NCI-H146 treated with DMSO at 0.1 percent for 48 hours (cell line): ENCODE data around the gene NUDCD2.
"Not testable (repeated sequence)": the region's sequence is repeated elsewhere in the genome, so short reads cannot be mapped to it uniquely, and the experiment has no call there.

Experiments used
- DNase-seq: peaks from one replicate; lab custom pipeline; 2025; ENCODE audit not compliant: unreplicated experiment; lab: John Stamatoyannopoulos, UW

The NUDCD2 gene

DNA sequence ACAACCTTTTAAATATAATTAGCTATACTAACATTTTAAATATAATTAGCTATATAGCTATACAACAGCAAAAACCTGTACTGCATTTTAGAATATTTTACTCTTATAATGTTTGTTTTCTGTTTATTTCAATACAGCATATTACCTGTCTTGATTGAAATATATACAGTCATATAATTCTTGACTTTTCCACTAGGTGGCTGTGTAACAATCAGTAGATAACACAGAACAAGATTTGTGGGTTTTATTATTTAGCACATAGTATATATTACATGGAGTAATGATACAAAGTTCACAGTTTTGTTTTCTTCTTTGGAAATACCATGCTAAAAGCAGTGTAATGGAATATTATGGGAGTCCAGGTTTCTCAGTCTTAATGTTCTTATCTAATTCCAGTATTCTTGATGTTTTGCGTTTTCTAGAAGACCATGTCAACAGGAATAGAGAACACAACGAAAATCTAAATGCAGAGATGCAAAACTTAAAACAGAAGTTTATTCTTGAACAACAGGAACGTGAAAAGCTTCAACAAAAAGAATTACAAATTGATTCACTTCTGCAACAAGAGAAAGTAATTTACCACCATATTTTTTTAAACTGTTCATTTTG, 13.8 kb upstream of the NUDCD2 start:
- DNase-seq: no peak

DNA sequence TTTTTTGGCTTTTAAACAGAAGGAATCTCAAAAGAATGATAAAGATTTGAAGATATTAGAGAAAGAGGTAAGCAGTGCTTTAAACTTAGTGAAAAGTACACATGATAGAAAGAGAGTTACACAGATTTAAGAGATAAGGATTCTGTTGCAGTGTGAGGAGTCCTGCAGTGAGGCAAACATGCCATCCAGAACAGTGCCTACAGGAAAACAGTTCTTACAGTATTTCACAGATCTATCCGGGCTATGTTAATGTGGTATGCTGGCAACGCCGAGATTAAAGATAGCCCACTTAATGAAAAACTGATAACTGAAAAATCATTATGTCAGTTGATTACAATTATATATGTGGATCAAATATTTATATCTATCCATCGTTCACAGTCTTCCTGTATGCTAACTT, 7.8 kb upstream of the NUDCD2 start:
- no peak for DNase-seq

DNA sequence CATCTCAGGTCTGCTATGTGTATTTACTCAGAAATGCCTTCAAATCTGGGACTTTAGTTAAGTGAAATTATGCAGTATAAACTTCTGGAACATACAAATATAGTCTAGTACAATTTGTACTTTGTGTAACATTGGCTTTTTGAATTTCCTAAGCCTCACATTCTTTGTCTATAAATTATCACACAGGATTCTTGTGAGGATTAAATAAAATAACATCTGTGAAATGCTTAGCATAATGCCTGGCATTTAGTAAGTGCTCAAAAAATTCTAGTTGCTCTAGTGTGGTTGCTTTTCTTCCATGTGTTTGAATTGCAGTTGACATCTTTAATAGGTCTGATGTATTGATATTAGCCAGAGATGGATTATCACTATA, 3.1 kb upstream of the NUDCD2 start:
- no peak for DNase-seq

DNA sequence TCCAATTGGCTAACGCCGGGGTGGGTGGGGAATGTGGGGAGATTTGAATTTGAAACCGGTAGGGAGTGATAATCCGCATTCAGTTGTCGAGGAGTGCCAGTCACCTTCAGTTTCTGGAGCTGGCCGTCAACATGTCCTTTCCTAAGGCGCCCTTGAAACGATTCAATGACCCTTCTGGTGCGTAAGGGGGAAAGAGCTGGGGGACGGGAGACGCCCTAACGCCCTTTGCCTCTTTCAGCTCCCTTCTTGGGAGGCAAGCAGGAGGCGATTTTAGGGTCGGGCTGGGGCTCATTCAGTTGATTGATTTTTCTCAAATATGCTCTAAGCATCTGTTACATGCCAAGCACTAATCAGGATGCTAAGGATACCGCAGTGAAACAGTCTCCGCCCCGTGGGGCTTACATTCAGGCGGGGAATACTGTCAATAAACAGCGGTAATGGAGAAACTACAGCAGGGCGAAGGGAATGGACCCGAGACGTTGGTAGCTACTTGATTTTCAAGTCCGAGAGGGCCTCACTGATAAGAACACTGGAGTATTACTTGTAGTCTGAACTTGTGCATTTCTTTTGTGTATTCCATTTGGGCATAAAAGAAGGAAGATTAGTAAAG, 765 bp upstream of the NUDCD2 start, which contains the start of gene HMMR:
Gene HMMR (plus strand): TSS at position 71 of the 610 bp plus-strand sequence. CDS start 61 bp downstream, at position 132.
- peak; percentile 40 for DNase-seq

DNA sequence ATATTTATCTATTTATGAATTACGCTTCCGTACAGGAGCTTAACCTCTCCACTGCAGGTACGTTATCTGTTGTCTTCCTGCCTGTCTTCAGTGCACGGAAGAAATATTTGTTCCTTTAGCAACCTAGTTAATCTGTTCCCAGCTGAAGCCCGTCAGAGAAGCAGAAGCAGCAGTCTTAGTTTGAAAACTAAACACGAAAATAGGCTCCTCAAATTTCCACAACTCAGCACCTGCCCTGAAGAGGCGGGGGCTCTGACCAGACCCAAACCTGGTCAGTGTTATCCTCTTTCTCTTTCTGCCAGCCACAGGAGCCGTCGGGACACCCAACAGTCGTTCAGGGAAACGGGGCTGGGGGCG, 462 bp downstream of the NUDCD2 start:
- peak; percentile 52 for DNase-seq

DNA sequence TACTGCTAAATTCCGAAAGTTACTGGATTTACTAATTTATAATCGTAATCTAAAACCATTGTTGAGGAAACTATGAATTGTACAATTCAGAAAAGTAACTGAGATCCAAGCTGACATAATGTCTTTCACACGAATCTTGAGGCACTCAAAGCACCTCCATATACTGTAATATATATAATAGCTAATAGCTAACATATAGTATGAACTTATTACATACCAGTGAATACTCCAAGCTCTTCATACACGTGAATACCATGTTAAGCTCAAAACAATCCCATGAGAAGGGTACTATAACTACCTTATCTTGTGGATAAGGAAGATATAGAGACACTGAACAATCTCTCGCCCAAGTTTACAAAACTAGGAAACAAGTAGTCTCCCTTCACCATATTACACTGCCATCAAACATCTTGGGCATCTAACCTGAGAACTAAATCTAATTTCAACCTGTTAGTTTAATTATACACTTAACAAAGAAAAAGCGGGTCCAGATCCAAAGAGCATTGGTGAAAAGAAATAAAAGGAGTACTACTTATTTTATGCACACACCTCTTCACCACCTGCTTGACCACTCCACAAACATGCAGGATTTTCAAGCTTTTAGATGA, 1.0 kb downstream of the NUDCD2 start:
- DNase-seq: no peak

DNA sequence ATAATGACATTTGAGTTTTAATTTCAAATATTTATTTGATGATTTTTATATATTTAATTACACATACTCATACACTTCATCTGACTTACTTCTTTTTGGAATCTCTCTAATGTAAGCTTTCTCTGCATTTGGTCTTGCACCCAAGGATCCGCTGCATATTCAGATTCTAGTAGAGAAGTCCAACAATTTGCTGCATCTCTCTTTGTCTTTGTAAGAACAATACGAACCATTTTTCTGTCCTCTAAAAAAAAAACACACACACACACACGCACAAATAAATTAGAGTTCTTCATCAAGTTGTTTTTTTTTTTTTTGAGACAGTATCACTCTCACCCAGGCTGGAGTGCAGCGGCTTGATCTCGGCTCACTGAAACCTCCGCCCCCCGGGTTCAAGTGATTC, 3.1 kb downstream of the NUDCD2 start:
- no peak for DNase-seq

DNA sequence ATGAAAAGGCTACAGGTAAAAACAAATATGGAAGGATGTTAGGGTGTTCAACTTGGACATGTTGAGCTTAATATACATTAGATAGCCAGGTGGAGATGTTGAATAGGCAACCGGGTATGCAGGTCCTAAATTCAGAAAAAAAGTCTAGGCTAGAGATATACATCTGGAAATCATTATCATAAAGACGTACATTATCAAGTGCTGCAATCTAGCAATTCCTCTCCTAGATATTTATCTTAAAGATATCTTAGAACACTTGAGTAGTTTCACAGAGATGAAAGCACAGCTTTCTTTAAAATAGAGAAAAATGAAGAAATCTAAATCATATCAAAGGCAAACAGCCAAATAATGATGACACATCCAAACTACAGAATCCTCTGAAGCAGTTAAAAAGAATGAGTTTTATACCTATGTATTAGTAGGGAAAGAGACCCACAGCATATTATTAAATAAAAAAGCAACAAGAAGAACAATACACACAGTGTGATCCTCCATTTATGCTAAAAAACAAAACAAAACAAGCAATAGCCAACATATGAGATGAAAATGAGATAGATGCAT, 3.8 kb downstream of the NUDCD2 start:
- no peak for DNase-seq

DNA sequence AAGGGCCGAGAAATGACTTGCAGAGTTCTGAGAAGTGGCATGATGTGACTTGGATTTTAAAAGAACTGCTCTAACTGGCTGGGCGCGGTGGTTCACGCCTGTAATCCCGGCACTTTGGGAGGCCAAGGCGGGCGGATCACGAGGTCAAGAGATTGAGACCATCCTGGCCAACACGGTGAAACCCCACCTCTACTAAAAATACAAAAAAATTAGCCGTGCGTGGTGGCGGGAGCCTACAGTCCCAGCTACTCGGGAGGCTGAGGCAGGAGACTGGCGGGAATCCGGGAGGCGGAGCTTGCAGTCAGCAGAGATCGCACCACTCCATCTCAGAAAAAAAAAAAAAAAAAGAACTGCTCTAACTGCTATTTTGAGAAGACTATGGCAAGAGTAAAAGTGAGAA, 4.5 kb downstream of the NUDCD2 start:
- not testable (repeated sequence) for DNase-seq

DNA sequence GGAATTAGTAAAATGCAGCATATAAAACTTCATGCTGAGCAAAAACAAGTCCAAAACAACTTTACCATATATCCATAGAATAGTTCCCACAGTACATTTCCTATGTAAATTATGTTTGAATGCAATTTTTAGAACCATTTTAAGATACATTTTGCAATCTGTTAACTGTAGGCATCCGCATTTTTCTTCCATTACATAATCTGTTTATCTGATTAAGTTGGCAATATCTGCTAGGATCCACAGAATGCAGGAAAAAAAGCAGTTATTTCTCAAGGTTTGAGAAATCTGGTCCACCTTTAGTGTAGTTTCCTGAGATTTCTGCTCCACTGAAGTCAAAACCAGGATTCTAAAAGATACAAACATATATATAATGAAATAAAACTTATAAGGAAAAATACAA, 6.2 kb downstream of the NUDCD2 start:
- no peak for DNase-seq

DNA sequence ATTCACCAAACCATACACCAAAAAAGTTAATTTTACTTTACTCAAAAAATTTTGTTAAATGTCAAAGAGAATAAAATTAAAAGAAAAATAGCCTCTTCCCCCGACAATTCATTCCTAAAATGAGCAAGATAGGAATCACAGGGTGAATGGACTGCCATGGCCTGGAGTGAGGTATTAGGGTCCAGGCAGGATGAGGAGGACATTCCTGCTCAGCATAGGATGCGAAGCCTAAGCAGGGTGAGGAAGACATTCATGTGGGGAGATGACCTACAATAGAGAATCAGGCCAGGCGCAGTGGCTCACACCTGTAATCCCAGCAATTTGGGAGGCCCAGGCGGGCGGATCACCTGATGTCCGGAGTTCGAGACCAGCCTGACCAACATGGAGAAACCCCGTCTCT, 8.4 kb downstream of the NUDCD2 start:
- DNase-seq: no peak

DNA sequence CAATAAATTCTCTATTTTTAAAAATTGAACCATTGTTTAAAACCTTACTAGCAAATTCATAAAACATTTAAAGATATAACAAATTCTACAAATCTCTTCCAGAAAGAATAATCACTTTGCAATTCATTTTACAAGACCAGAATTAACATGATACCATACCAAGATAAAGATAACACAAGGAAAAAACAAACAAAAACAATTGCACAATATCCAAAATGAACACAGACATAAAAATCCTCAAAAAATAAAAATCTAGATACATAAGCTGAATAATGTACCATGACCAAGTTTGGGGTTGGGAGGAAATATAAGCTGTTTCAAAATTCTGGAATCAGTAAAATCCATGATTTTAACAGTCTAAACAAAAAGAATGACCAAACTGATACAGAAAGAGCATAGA, 11.4 kb downstream of the NUDCD2 start:
- no peak for DNase-seq

DNA sequence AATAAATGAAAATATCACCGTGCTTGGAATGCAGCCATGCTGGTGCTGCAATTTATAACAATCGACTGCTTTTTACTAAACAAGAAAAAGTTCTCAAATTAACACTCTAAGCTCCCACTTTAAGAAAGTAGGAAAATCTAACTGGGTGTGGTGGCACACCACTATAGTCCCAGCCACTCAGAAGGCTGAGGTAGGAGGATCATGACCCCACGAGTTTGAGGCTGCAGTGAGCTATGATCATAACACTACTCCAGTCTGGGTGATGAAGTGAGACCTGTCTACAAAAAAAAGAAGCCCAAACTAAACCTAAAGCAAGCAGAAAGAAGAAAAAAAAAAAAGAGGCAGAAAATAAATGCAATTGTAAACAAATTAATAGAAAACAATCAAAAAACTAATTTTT, 12.0 kb downstream of the NUDCD2 start:
- no peak for DNase-seq

DNA sequence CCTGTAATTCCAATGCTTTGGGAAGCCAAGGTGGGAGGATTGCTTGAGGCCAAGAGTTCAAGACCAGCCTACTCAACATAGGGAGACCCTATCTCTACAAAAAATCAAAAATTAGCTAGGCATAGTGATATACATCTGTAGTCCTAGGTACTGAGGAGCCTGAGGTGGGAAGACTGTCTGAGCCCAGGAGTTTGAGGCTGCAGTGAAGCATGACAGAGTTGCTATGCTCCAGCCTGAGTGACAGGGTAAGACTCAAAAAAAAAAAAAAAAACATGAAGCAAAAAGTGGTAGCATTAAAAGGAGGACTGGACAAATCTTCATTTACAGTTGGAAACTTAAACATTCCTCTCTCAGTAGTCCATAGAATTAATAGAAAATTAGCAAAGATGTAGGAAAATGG, 12.7 kb downstream of the NUDCD2 start:
- no peak for DNase-seq

DNA sequence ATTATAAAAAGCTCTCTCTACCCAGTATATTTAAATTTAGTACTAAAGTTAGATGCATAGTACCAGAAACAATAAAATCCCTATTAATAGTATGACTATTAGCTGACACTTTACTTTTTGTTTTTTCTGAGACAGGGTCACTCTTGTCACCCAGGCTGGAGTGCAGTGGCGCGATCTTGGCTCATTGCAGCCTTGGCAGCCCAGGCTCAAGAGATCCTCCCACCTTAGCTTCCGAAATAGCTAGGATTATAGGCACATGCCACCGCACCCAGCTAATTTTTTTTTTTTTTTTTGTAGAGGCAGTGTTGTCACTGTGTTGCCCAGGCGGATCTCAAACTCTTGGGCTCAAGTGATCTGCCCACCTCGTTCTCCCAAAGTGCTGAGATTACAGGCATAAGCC, 14.6 kb downstream of the NUDCD2 start:
- no peak for DNase-seq

DNA sequence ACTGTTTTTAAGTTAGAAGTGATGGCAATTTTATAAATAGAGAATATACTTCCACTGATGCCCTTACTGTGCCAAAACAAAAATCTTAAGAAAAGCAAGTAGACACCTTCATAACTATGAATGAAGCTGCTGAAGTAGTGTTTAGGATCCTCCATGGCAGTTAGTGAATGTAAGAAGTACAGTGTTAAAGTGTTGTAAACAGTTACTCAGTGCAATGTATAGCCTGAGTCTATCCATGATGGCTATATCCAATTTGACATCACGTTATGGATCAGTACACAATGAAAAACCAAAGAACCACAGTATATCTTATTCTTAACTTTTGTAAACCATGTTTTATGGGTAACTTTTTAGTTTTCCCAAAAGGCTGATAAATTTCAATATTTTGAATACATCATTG, 15.4 kb downstream of the NUDCD2 start:
- DNase-seq: no peak

DNA sequence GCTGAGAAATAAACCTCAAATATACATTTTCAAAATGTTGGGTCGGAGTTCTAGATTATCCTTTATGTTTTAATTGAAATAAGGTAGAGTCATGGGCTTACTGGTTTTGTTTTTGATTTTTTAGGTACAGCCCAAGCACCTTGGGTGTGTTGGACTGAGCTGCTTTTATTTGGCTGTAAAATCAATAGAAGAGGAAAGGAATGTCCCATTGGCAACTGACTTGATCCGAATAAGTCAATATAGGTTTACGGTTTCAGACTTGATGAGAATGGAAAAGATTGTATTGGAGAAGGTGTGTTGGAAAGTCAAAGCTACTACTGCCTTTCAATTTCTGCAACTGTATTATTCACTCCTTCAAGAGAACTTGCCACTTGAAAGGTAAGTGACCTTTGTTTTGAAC, 18.9 kb downstream of the NUDCD2 start:
- no peak for DNase-seq

DNA sequence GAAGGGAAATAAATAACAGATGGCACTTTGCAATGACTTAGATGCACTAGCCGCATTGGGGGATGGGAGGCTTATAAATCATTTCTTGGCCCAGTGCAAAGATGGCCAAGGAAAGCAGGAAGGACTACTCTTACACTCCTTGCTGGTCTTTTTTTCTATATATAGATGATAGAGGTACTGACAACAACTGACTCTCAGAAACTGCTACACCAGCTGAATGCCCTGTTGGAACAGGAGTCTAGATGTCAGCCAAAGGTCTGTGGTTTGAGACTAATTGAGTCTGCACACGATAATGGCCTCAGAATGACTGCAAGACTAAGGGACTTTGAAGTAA, 20.8 kb downstream of the NUDCD2 start:
- DNase-seq: no peak

DNA sequence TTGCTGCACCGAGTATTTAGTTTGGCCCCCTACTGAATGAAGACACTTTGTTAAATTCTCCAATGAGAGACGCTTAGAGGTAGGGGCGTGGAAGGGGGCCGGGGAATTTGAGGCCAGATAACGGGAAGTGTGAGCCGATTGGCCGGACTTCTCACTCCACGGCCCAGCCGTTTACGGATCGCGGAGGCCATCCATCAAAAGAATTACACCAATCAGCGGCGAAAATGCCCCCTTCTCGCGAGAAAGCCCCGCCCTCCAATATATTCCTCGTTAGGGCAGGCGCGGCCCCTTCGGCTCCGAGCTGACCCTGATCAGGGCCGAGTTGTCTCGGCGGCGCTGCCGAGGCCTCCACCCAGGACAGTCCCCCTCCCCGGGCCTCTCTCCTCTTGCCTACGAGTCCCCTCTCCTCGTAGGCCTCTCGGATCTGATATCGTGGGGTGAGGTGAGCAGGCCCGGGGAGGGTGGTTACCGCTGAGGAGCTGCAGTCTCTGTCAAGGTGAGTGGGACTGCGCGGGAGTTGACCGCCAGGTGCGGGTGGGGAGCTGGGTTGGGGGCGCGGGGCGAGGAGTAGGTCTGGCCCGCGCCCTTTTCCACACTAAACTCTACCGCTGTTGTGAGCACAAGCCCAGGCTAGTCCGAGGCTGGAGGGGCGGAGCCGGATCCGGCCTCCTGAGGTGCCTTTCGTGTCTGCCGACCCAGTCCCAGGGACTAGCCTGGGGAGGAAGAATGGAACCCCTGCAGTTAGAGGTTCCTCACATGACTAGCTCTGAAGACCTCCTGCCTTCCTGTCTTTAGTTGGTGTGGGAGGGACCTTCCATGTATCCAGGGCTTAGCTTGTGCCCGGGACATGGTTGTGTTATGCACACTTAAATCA, 22.4 kb downstream of the NUDCD2 start, which contains the start of gene CCNG1:
Gene CCNG1 (plus strand): TSS at position 287 of the 874 bp plus-strand sequence. CDS start 1,662 bp downstream, outside the sequence.
- peak; percentile 90 for DNase-seq

DNA sequence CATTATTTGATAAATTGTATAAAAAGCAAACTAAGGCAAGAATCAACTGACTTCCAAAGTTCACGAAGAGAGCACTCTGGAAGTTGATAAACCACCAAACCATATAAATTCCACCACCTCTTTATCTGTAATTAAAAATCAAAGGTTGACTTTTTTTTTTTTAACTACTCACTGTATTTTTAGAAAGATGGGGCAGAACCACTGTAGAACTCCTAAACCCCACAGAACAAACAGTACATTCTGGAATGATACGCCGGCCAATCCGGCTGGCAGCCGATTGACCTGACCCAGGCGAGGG, 22.9 kb downstream of the NUDCD2 start:
- no peak for DNase-seq

DNA sequence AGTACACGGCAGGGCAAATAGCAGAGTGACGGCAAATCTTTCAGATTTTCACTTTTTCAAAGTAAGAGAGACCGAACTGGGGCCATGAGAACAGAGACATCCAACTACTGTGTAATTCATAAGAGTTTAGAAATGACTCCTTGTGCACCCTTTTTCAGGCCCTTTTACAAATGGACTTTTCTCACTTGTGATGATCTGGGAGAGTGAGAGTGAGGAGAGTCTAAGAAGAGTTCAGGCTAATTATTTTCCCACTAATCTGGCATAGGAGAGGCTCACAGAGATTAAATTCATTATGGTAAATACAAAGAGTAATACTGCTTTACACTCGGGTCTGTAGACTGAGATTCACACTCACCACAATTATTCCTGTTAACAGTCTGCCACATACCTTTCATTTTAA, 23.4 kb downstream of the NUDCD2 start:
- no peak for DNase-seq

DNA sequence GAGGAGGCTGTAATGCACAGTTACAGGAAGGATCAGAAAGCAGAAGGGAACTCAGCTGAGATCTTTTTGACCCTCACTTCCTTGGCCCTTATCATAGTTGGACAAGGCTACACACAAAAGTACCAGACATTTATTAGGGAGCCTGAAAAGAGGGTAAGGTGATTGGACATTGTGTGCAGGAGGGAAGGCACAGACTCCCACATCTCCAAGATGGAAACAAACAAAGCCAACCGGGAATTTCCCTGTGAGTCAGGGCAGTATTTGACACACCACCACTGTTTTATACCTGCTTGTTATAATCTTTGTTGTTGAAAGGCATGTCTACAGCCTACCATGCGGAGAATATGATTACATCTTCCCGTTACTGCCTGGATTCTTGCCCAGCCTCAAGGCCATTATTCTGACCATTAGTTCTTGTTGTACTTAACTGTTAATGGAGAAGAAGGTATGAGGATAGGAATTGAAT, 25.5 kb downstream of the NUDCD2 start:
- DNase-seq: no peak
